ENCODE results near the gene CTDP1. TPM values are rescaled to one million over a fixed set of nuclear protein-coding genes. Genes with fewer than 3 reads are reported as not detected.

The CTDP1 gene
- total and polyA plus RNA-seq, 4 donors = 2.7 to 13.9 (median 10.5) TPM

GRCh38 chr18:79708412-79708811 lies 28.8 kb downstream of the CTDP1 start:
- Histone ChIP-seq H3K9ac (ENCODE audit: low read depth in 1 of 2, low read length in 2 of 2) (no peak overlapping the region), H3K27me3 (ENCODE audit: control insufficient read depth in 4 of 4, insufficient read depth in 4 of 4, low read length in 3 of 4) (no peaks in the 10 kb centered on the region), H3K36me3 (ENCODE audit: control insufficient read depth in 4 of 4, insufficient read depth in 3 of 4, low read depth in 1 of 4, low read length in 3 of 4) (peaks cover 6 to 61% (median 21%) of the 10 kb centered on the region in 4 donors), H3K4me3 (ENCODE audit: low read depth in 1 of 3, low read length in 3 of 3) (no peak overlapping the region), H3K27ac (ENCODE audit: low read depth in 1 of 2, low read length in 2 of 2) (no peak overlapping the region), H3K9me3 (ENCODE audit: control insufficient read depth in 4 of 4, low read length in 3 of 4) (no peaks in the 10 kb centered on the region), H3K4me1 (ENCODE audit: control insufficient read depth in 4 of 4, insufficient read depth in 4 of 4, low read length in 3 of 4) (no peaks in the 10 kb centered on the region)
- DNase-seq (ENCODE audit: low spot score) = no peak
- WGBS = 93% methylated on average over 21 of the region's 21 CpGs
- no peak for TF ChIP-seq REST (IDR thresholded peaks at IDR 0.05)
- TF ChIP-seq NR2F2 (IDR thresholded peaks at IDR 0.05) = no peak
- no peak for TF ChIP-seq HNF4G (IDR thresholded peaks at IDR 0.05)
- TF ChIP-seq CTCF (IDR thresholded peaks at IDR 0.05; ENCODE audit: low read depth, low read length, missing input control) = no peak

GRCh38 chr18:79712206-79712857 lies 32.7 kb downstream of the CTDP1 start:
- TF ChIP-seq HNF4A (conservative IDR thresholded peaks at IDR 0.05) (no peak), EGR1 (IDR thresholded peaks at IDR 0.05; ENCODE audit: low read depth in 2 of 2) (no peak), NR2F2 (IDR thresholded peaks at IDR 0.05) (no peak), YY1 (IDR thresholded peaks at IDR 0.05) (no peak), FOXA2 (IDR thresholded peaks at IDR 0.05) (no peak), REST (IDR thresholded peaks at IDR 0.05) (no peak), ZBTB33 (IDR thresholded peaks at IDR 0.05) (no peak)
- Histone ChIP-seq H3K27me3 (ENCODE audit: control insufficient read depth in 4 of 4, insufficient read depth in 4 of 4, low read length in 3 of 4) (no peaks in the 10 kb centered on the region), H3K4me1 (ENCODE audit: control insufficient read depth in 4 of 4, insufficient read depth in 4 of 4, low read length in 3 of 4) (no peaks in the 10 kb centered on the region), H3K9ac (ENCODE audit: low read depth in 1 of 2, low read length in 2 of 2) (no peak overlapping the region), H3K36me3 (ENCODE audit: control insufficient read depth in 4 of 4, insufficient read depth in 3 of 4, low read depth in 1 of 4, low read length in 3 of 4) (peaks cover 14 to 58% (median 24%) of the 10 kb centered on the region in 4 donors), H3K9me3 (ENCODE audit: control insufficient read depth in 4 of 4, low read length in 3 of 4) (no peaks in the 10 kb centered on the region), H3K4me3 (ENCODE audit: low read depth in 1 of 3, low read length in 3 of 3) (no peak overlapping the region), H3K27ac (ENCODE audit: low read depth in 1 of 2, low read length in 2 of 2) (no peak overlapping the region)
- DNase-seq (ENCODE audit: low spot score) = no peak
- 91% methylated on average over 20 of the region's 20 CpGs for WGBS

Measured in liver (tissue), 9 donors.